T-helper 1 cell treated with Interleukin-12 subunit alpha and Interleukin-12 subunit beta and Interleukin-4 antibody, amounts not matched to agents 30 ng/mL and 1 ng/mL, for 36 hours (primary cell): ENCODE measurements around the gene CRTC1. TPM values are rescaled to one million over a fixed set of nuclear protein-coding genes. Genes with fewer than 3 reads are reported as not detected.

Experiments
- intact Hi-C: fragments of 100-400 bp; cut with micrococcal nuclease; formaldehyde crosslinking; loops from one replicate; pipeline ENCODE4 v1.15.1; 2024
- total RNA-seq: library from RNA; stranded (reverse); gene quantifications from 2 replicates; pipeline ENCODE4 v1.2.3, GENCODE V29; 2022

Gene CRTC1
- total RNA-seq, 1 donor from 2014 or later: 9.2 TPM

- intact Hi-C loops: no loop called here
Observed at GRCh38 chr19:18778826-18779495, 95.5 kb downstream of the CRTC1 start.

DNA sequence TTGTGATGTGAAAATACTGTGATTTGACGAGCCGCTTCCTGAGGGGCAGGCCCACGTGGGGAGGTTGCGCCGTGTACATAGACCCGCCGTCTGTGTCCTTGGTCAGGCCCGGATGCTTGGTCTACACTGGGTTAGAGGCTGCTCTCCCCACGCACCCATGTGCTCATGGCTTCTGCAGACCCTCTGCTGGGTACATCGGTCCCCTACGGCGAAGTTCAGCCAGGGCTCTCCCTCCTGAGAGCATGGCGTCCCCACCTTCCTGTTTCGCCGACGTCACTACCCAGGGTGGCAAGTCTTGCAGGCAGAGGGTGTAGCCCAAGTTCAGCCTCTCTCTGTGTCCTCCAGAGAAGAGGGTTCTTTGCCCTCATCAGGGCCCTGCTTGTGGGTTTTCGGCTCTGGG, 96.6 kb downstream of the CRTC1 start:
- intact Hi-C loops: no loop called here

DNA sequence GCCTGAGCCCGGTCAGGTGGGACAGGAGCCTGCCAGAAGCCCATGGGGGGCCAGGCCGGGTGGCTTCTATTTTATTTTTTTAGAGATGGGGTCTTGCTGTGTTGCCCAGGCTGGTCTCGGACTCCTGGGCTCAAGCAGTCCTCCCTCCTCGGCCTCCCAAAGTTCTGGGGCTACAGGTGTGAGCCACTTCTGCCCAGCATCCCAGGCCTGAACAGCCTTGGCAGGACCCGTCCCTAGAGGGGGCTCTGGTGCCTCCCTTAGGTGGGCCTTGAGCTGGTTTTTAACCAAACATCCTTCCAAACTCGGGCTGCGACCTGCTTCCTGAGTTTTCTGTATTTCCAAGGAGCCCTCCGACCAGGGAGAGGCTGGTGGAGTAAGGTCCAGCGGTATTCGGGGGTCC, 97.2 kb downstream of the CRTC1 start:
- intact Hi-C loops: no loop called here

DNA sequence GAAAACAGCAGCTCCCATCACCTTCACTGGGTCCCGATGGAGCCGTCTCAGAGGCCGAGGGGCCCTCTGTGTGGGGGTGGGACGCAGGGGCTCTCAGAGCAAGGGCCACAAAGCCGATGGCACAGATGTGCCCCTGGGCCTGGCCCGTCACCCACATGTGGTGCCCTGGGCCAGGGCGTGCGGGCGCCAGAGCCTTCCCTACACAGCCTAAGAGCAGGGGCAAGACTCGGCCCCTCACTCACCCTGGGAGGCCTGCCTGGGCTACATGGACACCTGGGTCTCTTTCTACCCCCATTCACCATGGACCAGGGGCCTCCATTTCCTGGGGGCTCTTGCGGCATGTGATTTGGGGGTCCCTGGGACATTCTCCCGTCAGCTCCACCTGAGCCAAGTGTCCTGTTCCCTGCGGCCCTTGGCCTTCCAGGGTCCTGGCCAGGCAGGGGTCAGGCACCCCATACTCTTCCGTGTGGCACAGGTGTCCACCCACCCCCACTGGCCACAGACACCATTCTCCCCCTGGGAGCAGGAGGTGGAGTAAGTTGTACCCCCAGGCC, 97.6 kb downstream of the CRTC1 start:
- intact Hi-C loops: no loop called here

DNA sequence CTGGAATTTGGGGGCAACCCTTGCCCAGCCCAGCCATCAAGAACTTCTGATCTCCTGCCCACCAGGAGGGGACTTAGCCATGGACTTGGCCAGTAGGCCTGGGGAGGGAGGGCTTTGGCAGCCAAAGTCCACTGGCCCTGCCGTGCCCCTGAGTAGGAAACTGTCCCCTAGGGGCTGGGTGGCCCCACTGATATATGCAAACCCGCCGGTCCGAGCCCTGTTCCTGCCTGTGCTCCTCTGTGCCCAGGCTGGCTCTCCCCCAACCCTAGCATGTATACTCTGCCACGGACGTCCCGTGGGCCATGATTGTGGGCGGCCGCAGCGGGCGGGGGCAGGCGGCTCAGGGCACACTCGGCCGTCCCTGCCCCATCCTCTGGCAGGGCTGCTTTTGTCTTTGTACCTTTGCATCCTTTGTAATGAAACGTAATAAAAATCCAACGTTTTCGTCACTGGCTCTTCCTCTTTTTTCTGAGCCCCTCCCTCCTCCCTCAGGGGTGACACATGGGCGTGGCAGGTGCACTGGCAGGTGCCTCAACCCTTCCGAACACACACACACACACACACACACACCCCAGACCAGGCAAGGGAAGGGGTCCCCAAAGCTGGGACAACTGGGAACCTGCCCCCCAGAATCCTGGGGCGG, 98.5 kb downstream of the CRTC1 start:
- intact Hi-C loops: no loop called here

- intact Hi-C loops: no loop called here
Observed at GRCh38 chr19:18782559-18783225, 99.2 kb downstream of the CRTC1 start.

DNA sequence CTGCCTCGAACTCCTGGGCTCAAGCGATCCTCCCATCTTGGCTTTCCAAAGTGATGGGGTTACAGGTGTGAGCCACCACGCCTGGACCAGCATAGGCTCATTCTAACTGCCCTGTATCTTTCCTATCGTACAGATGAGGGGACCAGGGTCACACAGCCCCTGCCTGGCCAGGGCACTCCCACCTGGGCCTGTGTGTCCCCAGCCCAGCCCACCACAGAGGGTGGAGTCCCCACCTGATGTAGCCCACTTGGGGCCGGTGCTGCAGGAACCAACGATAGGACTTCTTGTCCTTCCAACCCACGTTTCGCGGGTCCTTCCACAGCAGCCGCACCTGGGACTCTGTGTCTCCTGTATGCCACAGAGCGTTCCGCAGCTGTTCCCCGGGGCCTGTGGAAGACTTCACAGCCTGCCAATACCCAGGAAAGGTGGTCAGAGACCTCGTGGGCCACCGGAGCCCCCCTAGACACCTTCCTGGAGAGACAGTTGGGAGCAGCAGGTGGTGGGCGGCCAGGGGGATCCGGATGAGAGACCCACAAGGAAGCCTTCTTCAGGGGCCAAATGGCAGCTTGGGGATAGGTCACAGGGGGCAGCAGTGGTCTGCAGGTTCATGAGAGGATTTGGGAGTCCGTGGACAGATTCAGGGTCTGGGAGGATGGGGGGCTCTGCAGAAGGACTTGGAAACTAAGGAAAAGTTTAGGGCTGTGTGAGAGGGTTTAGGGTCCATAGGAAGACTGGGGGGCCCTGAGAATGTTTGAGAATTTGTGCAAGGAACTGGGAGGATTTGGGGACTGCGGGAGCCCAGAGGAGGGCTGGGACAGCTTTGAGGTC, 100.7 kb downstream of the CRTC1 start:
- intact Hi-C loops: no loop called here

DNA sequence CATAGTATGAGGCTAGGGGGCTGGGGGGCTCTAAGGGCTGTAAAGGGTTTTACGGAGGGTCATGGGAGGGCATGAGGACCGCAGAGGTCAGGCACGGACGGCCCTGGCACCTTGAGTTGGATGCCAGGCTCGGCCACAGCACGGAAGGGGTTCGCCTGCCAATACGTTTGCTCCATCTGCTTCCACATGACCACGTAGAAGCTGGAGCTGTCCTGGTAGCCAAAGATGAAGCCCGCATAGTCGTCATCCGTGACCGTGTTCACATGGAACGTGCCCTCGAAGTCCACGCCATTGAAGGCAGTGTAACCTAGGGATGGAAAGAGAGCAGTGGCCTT, 101.3 kb downstream of the CRTC1 start:
- intact Hi-C loops: loop anchor here (1.0 to 5.0 kb wide), 4 partner anchors 48 to 148 kb away; partner anchors contain the start of genes CRTC1 and UPF1

DNA sequence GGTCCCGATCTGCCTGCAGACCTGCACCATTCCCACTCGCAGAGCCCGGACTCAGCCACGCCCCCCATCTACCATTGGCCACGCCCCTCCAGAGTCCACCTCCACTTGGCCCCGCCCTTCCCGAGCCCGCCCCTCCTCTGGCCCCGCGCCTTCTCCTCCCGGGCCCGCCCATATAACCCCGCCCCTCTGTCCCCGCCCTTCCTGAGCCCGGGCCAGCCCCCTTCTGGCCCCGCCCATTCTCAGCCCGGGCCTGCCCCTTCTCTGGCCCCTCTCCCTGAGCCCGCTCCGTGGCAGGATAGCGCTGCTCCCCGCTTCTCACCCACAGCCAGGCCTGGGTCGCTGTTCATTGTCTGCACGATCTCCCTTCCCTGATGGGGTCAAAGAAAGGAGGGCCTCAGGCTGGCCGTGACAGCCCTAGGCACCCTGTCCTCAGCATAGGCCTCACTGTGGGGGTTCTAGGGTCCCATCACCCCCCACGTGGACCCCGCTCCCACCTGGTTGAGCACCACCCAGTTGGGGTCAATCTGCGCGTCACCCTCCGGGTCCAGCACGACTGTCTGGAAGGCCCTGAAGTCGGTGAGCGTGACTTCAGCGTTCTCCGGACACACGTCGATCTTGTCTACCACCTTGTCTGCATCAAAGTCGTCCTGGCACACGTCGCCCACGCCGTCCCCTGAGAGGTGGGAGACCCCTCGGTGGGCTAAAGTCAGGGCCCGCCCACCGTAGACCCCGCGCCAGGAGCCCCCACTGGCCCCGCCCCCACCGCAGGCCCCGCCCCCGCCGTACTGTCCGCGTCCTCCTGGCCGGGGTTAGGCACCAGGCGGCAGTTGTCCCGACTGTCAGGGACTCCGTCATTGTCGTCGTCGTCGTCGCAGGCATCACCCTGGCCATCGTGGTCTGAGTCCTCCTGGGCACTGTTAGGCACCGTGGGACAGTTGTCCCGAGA, 102.0 kb downstream of the CRTC1 start:
- intact Hi-C loops: loop anchor here (1.0 to 5.0 kb wide), 5 partner anchors 47 to 177 kb away; partner anchors contain the start of genes CRTC1 and UPF1

DNA sequence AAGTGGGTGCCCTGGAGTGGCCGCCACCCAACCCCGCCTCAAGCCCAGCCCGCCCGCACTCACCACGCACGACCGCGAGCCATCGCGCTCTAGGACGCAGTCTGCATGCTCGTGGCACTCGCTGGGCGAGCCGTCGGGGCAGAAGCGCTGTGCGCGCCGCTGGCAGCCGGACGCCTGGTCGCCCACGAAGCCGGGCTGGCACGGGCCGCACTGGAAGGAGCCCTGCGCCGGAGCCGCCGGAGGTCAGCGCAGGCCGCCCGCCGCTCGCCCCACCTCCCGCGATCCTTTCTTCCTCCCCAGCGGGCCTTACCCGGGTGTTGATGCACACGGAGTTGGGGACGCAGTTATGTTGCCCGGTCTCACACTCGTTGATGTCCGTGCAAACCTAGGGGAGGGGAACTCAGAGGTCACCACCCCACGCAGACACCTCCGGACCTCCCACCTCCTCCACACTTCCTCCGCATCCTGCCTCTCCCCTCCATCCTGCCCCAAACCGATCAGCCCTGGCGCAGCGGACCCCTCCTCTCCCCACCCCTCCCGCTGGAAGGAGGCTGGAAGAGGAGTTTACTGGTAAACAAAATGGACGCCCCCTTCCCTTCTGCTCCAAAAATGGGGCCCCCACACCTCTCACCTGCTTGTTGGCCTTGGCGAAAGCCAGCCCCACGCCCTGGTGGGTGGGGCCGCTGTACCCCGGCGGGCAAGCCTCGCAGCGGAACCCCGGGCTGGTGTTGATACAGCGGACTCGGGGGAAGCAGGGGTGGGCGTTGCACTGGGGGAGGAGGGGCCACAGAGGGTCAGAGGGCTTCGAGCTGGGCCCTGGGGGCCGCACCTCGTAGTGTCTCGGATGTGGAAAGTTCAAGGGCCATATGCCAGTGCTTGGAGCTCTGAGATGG, 105.3 kb downstream of the CRTC1 start:
- intact Hi-C loops: loop anchor here (5.0 kb wide), 3 partner anchors 44 to 144 kb away; partner anchors contain the start of genes CRTC1 and UPF1

DNA sequence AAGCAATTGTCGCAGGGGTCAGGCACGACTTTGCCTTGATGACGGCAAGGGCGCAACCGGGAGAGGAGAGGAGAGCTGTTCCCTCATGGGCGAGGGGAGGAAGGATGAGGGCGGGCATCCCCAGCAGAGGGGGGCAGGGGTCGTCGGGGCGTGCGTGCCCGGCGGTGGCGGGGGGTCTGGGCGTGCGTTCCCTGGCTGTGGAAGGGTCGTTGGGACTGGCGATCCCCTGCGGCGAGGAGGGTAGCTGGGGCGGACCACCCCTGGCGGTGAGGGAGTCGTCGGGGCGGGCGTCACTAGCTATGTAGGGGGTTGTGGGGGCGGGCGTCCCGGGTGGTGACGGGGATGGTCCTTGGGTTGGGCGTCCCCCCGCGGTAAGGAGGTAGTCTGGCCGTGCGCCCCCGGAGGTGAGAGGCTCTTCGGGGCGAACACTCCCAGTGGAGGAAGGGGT, 106.0 kb downstream of the CRTC1 start:
- intact Hi-C loops: loop anchor here (5.0 kb wide), 3 partner anchors 43 to 143 kb away; partner anchors contain the start of genes CRTC1 and UPF1

GRCh38 chr19:18789883-18790565, 106.5 kb downstream of the CRTC1 start:
- intact Hi-C loops: loop anchor here (5.0 kb wide), 3 partner anchors 42 to 142 kb away; partner anchors contain the start of genes CRTC1 and UPF1

DNA sequence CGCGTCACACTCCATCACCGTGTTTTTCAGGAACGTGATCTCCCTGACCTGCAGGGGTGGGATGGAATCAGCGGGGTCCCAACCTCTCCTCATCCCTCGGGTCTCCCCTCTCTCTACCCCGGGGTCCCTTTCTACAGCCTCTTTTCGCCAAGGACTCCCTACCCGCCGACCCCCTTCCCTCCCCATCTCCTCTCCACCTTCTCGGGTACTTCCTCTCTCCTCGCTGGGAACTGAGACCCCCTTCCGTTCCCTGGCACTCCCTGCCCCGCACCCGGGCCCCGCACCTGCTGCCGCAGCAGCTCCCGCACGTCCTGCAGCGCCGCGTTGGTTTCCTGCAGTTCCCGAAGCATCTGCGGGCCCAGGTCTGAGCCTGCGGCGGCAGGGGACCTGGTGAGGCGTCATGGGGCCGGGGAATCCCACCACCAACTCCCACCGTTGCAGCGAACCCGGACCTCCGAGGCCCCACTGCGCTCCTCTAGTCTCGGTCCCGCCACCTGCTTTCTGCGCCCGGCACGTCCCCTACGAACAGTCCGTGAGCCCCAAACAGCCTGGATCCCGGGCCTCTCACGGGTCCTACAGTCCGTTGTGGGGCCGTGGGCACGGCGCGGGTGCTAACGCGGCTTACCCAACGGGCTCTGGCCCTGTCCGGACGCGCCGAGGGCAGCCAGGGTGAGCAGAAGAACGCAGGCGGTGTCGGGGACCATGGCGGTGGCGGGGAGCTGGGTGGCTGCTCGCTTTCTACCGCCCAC, 107.3 kb downstream of the CRTC1 start, which contains the start of gene COMP:
Gene COMP, minus strand, starts transcription at position 740 of the 749 bp plus-strand sequence. Its CDS starts 36 bp downstream, at position 704.
- intact Hi-C loops: no loop called here

- intact Hi-C loops: no loop called here
Observed at GRCh38 chr19:18791315-18791678, 107.8 kb downstream of the CRTC1 start.

DNA sequence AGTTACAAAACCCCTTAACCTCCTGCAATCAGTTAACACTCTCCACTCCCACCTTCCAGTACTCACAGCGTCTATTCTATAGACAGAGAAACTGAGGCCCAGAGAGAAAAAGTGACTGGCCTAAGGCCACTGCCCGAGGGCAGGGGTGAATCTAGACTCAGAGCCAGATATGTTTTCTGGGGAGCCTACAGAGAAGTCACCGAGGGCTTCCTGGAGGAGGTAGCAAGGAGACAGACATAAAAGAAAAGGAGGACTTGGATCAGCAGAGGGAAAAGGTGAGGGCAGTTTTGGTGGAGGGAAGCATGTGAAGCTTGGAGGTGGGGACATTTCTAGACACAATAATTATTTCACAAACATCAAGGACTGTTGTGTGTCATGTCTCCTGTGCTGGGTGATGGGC, 109.2 kb downstream of the CRTC1 start:
- intact Hi-C loops: no loop called here

DNA sequence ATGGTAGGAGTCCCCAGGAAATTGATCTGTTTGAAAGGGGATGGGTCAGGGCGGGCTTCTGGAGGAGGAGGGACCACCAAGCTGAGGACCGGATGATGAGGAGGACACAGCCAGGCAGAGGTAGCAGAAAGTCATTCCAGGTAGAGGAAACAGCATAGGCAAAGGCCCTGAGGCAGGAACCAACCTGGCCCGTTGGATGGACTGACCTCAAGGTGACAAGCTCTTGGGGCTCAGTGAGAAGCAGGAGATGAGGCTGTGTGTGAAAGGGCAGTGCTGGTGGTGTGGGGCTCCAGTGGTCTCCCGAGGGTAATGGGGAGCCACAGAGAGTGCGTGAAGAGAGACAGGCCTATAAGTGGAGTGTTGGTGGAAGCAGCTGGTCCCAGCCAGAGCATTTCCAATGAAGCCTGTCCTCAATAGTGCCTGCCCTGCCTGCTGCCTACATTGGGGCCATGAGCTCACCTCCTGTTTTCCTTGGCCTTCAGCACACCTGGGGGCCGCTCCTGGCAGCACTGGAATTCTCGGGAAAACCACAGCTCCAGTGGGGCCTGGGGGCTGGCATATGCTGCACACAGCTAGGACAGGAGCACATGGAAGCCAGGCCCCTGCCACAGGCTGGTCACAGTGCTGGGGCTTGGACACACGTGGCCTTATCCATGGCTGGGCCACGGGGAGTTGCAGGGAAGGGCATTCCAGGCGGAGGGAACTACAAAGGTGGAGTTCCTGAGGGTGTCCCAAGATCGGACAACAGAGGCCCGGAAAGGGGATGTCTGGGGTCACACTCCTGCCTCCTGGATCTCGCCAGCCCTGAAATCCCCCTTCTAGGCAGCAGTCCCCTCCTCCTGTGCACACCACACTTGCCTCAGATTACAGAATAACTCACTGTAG, 109.9 kb downstream of the CRTC1 start:
- intact Hi-C loops: no loop called here

DNA sequence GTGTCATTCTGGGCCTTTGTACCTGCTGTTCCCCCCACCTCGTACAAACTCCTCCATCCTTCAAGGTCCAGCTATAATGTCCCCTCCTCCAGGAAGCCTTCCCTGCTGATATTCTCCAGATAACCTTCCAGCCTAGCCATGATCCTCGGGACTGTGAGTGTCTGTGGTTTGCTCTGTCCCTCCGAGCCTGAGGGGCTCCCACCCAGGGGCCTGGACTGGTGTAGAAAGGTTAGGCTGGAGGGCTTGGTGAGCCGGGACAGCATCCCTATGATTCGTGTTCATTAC, 110.5 kb downstream of the CRTC1 start:
- intact Hi-C loops: no loop called here
